GM10266 (cell line): ENCODE data around the gene FLYWCH2.
A peak's percentile ranks its signal among the peaks of the same experiment; 100 is the strongest.

Source experiments
- DNase-seq: peaks from one replicate; pipeline ENCODE4 v3.0.0; 2012; ENCODE audit errors: extremely low spot score
- CTCF ChIP-seq: IDR thresholded peaks from 2 replicates; pipeline ENCODE4 v1.5.1; 2012; ENCODE audit warnings: mild to moderate bottlenecking, low read depth; ENCODE audit not compliant: control insufficient read depth, insufficient read depth; ENCODE audit errors: missing control alignments

The FLYWCH2 gene

GRCh38 chr16:2839650-2840450 is 43.2 kb upstream of the FLYWCH2 start:
- DNase-seq = no peak
- no peak for TF ChIP-seq CTCF

GRCh38 chr16:2840914-2841313 is 42.1 kb upstream of the FLYWCH2 start:
- DNase-seq = no peak
- TF ChIP-seq CTCF = no peak

GRCh38 chr16:2841606-2842339 is 41.2 kb upstream of the FLYWCH2 start:
- DNase-seq = no peak
- no peak for TF ChIP-seq CTCF

- DNase-seq = peak; percentile 68
- peak; percentile 52 for TF ChIP-seq CTCF
Measured at GRCh38 chr16:2842340-2843000, 40.5 kb upstream of the FLYWCH2 start.

GRCh38 chr16:2843526-2843925 is 39.5 kb upstream of the FLYWCH2 start:
- DNase-seq = no peak
- no peak for TF ChIP-seq CTCF

- no peak for DNase-seq
- no peak for TF ChIP-seq CTCF
Measured at GRCh38 chr16:2845116-2845515, 37.9 kb upstream of the FLYWCH2 start.
